Neuron (in vitro differentiated cells): ENCODE data around the gene MC1R.

Experiments used
- H2AFZ ChIP-seq: one replicate; pipeline ENCODE4 v1.6.1; 2013; ENCODE audit warnings: low read depth, mild to moderate bottlenecking, inconsistent platforms, low read length, moderate library complexity
- H3K27me3 ChIP-seq: one replicate; pipeline ENCODE4 v1.6.1; 2013; ENCODE audit warnings: low read length; ENCODE audit not compliant: insufficient read depth
- H3K36me3 ChIP-seq: one replicate; pipeline ENCODE4 v1.6.1; 2013; ENCODE audit warnings: low read length; ENCODE audit not compliant: insufficient read depth
- H3K4me1 ChIP-seq: one replicate; pipeline ENCODE4 v1.6.1; 2013; ENCODE audit warnings: low read length; ENCODE audit not compliant: insufficient read depth
- H3K4me3 ChIP-seq: 2 replicates; pipeline ENCODE4 v1.5.1; 2013; ENCODE audit warnings: mild to moderate bottlenecking, low read length, moderate library complexity
- H3K9me3 ChIP-seq: one replicate; pipeline ENCODE4 v1.6.1; 2013; ENCODE audit warnings: low read length

Gene MC1R

DNA sequence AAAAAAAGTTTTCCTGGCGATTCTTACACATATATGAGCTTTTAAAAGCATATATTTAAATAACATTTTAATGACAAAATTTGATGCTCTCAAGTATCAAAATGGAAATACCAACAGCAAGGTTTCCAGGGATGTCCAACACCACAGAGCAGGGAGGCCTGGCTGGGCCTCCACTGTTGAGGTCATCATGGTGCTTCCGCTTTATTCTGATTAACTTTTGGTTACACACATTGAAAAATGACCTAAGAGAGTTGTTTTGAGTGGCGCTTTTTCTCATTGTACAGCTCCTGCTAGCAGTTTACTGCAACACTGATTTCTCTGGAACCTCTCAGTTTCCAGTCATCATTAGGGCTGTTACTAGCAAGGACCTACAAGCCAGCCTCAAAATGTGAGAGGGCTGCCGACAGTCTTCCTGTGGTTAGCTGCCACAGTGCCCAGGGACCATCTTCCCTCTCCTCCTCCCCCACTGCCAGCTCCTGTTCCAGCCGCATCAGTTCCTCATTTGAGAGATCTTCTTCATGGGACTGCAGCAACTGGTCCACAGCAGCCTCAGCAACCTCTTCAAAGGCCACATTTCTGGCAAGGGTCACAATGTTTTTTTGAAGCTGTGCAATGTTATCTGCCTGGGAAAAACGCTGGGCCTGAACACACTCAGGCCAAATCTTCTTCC lies 51.2 kb downstream of the MC1R start:
- Histone ChIP-seq H3K9me3 (peaks cover 9% of the 10 kb centered on the region), H3K27me3 (no peaks in the 10 kb centered on the region), H3K4me1 (peaks cover 22% of the 10 kb centered on the region), H3K4me3 (no peak overlapping the region), H2AFZ (no peak overlapping the region), H3K36me3 (peaks cover 4% of the 10 kb centered on the region)
